Hepatocyte (in vitro differentiated cells): Measurements from ENCODE around the gene DENND6B.

Source experiments
- CTCF ChIP-seq: fragments of 200-600 bp; sonication (generic); IDR thresholded peaks from 2 replicates; pipeline ENCODE4 v1.5.1; 2016; ENCODE audit warnings: antibody characterized with exemption, mild to moderate bottlenecking; ENCODE audit not compliant: poor library complexity
- EZH2 ChIP-seq: fragments of 200-600 bp; sonication (generic); IDR thresholded peaks from 2 replicates; pipeline ENCODE4 v1.6.1; 2016; ENCODE audit warnings: antibody characterized with exemption, mild to moderate bottlenecking, borderline replicate concordance
- EZH2phosphoT487 ChIP-seq: fragments of 200-600 bp; sonication (generic); IDR thresholded peaks from one replicate; pipeline ENCODE4 v1.6.1; 2018; ENCODE audit warnings: antibody characterized with exemption, mild to moderate bottlenecking, low read depth, moderate library complexity; ENCODE audit not compliant: unreplicated experiment, severe bottlenecking

DNA sequence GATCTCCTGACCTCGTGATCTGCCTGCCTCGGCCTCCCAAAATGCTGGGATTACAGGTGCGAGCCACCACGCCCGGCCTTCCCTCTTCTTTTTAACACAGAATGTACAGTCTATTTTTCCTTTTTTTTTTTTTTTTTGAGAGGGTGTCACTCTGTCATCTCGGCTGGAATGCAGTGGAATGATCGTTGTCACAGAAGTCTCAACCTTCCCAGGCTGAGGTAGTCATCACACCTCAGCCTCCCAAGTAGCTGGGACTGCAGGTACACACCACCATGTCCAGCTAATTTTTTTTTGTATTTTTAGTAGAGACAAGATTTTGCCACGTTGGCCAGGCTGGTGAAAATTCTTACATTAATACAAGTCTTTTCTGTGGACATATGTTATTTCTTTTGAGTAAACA is 29.4 kb upstream of the DENND6B start:
- TF ChIP-seq CTCF (no peak), EZH2phosphoT487 (no peak), EZH2 (no peak)
